ENCODE measurements around the gene PLEKHF1.
"Not testable (repeated sequence)": the region's sequence is repeated elsewhere in the genome, so short reads cannot be mapped to it uniquely, and the experiment has no call there.

PLEKHF1 gene

DNA sequence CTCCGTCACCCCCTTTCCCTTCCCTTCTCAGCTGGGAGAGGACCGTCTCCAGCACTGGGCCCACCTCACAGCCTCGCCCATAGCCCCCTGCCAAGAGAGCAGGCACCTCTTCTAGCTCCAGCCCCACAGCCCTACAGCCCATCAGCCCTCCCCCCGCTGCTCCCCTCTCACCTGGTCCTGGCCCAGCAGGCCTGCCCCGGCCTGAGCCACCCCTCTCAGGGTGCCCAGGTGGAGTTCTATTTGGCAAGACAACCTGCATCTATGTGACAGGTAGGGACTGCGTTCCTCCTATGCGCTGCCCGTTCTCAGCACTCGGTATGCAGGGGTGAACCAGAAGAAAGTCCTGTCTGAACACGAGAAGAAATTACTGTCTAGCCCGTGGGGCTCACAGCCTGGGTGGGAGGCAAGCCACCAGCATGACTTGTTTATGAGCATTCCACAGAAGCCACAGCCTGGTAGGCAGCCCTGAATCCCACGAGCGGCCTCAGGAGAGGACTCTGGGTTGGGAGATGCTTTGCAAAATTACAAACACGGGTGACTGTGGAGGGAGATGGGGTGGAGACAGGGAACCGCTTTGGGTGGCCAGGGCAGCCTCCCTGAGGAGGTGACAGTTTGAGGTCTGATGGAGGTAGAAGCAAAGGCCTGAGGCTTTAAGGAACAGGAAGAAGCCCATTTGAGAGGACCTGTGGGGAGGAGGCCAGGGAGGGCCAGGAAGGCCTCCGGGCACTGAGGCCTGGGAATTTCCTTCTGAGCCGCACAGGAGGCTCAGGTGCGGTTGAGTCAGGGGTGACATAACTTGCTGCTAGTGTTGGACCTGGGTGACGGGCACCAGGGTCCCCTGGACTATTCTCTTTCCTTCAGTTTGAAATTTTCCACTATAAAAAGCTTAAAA is 1.2 kb upstream of the PLEKHF1 start:
- DNase-seq (ENCODE audit: insufficient read length, low spot score) = no peak
- FAIRE-seq = peak; percentile 8

DNA sequence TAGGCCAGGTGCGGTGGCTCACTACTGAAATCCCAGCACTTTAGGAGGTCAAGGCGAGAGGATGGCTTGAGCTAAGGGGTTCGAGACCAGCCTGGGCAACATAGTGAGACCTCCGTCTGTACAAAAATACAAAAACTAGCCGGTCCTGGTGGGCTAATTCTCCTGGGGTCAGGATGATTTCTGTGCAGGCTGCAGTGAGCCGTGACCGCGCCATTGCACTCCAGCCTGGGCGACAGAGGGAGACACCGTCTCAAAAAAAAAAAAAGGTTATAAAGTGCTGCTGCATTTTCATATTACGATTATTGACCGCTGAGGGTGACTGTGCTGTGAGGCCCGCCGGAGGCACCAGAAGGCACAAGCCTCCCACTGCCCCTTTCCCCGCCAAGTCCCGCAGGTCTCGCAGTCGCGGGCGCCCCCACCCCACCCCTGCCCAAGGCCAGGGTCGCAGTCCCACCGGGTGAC is 477 bp upstream of the PLEKHF1 start:
- DNase-seq (ENCODE audit: insufficient read length, low spot score) (no peak), FAIRE-seq (no peak)

DNA sequence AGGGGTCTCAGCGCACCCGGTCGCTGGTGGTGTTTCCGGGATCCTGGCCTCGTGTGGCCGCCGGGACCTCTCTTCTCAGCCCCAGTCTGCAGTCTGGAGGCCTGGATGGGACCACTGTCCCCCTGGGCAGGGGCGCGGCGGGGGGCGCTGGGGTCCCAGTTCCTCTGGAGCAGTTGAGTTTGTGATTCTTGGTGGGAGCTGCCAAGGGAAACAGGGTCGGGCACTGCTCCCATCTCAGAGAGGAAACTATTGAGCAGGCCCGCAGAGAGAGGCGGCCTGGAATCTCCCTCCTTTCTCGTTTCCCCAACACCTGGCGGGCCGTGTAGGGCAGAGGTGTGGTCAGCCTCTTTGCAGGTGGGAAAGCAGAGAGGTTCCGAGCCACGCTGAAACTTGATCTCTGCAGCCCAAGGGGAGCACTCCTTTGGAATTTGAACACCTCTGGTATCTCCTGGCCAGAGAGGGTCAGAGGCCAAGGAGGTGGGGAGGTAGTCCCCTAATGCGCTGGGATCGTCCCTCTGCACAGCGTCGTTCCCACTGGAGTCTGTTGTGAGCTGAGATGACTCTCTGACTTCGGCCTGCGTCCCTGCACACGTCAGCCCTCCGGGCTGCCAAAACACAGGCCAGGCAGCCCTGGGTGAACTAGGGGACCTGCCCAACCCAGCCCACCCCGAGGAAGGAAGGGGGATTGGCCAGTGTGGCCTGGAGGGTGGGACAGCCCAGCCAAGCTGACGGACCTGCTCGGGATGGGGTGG is 741 bp downstream of the PLEKHF1 start:
- no peak for FAIRE-seq
- no peak for DNase-seq (ENCODE audit: insufficient read length, low spot score)

DNA sequence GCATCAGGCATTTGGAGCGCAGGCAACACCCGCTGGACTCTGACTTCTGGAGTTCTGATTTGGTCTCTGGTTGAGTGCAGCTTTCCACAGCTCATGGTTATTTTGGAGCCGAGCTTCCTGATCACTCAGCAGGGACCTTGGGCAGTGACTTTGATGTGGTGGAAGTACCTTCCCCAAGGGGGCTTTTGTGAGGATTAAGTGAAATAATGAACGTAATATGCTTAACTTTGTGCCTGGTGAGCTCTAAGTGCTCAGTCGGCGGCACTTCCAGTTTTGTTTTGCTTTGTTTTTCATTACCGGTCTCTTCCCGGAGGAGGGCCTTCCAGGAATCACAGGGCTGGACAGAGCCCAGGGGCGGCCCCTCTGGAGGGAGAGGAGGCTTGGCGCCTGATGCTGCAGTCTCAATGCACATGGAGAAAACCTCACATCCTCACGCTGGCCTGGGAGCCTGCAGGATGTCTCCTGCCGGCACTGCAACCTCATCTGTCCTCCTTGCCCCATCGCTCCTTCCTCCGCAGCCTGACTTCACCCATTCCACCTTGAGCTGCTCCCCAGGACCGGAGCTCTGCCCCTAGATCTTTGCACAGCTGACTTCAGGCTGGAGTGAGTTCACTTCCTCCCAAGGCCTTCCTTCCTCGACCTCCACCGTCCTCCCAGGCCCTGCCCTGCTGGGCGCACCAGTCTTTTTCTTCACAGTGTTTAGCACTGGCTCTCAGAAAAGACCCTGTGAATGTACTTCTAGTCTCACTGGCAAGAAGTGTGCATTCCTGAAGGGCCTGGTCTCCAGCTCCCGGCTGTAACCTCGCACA is 1.5 kb downstream of the PLEKHF1 start:
- DNase-seq (ENCODE audit: insufficient read length, low spot score) (no peak), FAIRE-seq (peak; percentile 48)

DNA sequence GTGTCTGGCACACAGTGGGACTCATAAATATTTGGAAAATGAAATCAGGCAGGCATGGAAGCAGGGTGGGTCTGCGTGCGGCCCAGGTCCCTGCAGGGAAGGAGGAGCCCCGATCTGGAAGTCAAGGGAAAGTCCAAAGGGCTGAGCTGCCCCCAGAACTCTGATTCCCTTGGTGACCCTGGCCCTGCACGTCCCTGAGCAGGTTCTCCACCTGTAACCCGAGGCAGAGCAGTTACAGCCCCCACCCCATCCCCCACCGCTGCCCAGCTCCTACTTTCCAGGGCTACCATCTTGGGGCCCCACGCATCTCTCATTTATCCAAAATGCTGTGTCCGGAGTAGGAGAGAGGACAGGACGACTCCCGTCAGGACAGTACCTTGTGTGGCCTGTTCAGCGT is 2.1 kb downstream of the PLEKHF1 start:
- FAIRE-seq (no peak), DNase-seq (ENCODE audit: insufficient read length, low spot score) (no peak)

DNA sequence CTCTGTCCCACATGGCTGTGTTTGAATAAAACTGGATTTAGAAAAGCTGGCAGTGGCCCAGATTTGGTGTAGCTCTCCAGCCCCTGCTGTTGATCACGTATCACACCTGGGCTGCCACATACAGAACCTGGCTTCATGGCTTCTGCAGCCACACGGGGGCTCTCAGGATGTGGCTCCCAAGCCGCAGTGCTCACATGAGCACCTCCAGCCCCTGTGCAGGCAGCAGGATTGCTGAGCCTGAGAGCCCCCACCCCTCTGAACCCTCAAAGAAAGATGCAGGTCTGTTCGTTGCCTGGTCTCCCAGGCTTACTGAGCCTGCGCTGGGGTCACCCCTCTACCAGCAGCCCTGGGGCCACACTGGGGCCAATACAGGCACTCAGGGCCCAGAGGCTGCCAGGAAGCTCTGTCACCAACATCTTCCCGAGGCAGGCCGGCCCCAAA is 2.7 kb downstream of the PLEKHF1 start:
- no peak for DNase-seq (ENCODE audit: insufficient read length, low spot score)
- FAIRE-seq = no peak

DNA sequence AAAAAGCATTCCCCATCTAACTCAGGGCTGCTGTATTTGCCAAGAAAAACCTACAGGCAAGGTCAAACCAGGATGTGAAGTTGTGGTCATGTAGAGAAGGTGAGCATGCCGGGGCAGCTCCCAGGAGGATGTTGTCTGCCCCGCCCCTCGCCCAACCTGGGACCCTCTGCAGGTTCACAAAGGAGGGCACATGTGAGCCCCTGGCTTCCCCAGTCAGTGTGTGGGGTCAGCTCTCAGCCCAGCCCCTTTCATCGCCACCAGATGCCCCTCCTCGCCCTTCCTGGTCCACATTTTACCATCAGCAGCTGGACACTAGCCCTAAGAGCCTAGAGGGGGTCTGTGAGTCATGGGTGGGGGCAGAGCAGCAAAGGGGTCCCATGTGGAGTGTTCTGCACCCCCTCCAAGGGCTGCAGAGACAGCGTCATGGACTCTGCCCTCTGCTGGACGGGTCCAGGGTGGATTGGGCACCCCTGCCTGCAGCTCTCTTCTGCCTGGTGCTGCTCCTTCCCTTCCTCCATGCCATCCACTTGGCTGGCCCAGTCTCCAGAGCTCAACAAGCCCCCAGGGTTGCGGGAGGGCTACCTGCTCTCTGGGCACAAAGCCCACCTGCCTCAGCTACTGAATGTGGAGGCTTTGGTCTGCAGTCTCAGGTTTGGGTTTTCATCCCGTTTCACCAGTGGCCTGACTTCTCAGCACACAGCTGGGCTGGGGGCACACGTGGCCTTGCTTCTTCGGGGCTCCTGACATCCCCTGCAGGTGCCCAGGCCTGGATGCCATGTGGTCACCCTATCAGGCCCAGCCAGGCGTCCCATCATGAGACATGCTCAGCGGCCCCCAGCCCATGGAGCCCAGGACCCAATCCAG is 3.7 kb downstream of the PLEKHF1 start:
- FAIRE-seq (no peak), DNase-seq (ENCODE audit: insufficient read length, low spot score) (no peak)

DNA sequence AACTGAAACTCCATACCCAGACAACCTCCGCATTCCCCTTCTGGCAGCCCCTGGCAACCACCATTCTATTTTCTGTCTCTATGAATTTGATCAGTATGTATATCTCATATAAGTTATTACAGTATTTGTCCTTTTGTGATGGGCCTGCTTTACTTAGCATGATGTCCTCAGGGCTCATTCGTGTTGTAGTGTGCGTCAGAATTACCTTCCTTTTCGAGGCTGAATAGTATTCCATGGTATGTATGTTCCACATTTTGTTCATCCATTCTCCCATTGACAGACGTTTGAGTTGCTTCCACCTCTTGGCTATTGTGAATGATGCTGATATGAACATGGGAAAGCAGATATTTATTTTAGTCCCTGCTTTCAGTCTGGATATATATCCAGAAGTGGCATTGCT is 5.0 kb downstream of the PLEKHF1 start:
- DNase-seq (ENCODE audit: insufficient read length, low spot score) = no peak
- FAIRE-seq = no peak

DNA sequence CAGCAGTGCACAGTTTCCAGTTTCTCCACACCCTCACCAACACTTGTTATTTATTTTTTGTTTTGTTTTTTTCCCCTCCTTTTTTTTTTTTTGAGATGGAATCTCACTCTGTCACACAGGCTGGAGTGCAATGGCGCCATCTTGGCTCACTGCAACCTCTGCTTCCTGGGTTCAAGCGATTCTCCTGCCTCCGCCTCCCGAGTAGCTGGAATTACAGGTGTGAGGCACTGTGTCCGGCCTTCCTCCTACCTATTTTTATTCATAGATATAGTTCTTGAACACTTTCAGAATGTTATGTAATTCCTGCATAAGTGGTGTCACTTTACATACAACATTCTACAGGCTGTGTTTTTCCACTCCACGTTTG is 5.7 kb downstream of the PLEKHF1 start:
- not testable (repeated sequence) for DNase-seq (ENCODE audit: insufficient read length, low spot score); FAIRE-seq

DNA sequence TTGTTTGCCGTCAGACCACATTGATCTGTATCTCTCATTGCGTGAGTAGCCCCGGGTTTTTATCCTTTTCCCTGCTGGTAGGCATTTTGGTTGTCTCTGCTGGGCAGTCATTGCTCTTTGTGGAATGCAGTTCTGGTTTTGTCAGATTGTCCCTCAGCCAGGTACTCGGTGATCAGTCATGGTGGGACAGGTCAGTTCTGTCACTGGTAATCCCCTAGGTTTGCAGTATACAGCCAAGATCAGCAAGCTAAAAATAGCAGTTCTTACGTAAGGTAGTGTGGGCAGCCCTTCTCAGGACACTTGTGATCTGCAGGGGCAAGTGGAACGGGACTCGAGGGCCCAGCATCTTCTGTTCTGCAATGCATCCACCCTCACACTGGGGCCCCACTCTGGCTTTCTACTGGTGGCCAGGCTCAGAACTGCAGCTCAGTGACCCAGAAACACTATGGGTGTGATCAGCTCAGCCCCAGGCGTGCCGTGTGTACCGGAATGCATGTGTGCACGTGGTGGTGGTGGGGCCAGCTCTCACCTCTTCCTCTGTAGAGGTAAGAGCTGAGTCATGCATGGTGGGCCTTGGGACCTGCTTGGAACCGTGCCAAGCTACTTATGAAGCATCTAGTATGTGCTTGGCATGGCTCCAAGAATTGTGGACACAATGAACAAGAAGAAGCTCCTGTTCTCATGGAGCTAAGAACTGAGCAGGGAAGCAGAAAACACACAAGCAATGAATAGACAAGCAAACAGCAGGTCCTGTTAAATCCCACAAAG is 6.3 kb downstream of the PLEKHF1 start:
- FAIRE-seq (peak; percentile 98), DNase-seq (ENCODE audit: insufficient read length, low spot score) (peak; percentile 74)

DNA sequence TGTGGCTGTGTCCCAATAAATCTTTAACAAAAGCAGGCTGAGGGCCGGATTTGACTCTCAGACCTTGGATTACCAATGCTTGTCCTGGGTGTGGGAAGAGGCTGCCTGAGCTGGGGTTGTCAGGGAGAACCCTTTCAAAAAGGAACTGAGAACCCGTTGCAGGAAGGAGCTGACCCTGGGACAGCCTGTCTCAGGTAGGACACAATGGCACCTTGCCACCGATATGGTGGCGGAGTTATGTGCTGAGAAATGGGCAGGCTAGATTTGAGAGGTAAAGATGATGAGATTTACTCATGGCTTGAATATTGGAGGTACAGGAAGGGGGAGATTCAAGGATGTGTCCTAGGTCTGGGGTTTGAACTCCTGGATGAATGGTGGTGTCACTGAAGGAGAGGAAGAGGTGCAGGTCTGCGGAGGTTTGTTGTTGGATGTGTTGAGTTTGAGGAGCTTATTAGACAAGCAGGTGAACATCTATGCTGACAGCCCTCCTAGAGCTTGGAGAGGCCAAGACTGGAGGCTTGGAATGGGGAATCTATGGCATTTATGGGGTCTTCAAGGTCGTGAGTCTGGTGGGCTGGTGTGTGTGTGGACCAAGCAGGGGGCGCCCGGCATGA is 7.2 kb downstream of the PLEKHF1 start:
- DNase-seq (ENCODE audit: insufficient read length, low spot score) = no peak
- FAIRE-seq = no peak

DNA sequence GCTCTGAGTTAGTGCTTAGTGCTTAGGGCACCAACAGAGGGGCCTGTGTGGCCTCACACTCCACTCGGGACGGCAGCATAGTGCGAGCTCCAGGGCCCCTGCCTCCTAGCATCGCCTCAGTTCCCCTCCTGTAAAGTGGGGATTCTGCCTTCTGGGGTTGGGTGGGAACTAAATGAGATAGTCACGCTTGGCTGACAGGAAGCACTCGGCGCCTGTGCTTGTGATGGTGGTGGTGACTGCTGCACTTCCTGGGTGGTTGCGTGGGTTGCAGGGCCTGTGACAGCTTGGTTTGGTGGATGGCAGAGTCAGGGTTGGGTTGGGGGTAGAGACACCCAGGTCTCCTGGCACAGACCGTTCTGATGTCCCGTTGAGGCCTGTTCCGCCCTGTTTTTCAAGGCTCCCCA is 7.7 kb downstream of the PLEKHF1 start:
- DNase-seq (ENCODE audit: insufficient read length, low spot score) = peak; percentile 65

DNA sequence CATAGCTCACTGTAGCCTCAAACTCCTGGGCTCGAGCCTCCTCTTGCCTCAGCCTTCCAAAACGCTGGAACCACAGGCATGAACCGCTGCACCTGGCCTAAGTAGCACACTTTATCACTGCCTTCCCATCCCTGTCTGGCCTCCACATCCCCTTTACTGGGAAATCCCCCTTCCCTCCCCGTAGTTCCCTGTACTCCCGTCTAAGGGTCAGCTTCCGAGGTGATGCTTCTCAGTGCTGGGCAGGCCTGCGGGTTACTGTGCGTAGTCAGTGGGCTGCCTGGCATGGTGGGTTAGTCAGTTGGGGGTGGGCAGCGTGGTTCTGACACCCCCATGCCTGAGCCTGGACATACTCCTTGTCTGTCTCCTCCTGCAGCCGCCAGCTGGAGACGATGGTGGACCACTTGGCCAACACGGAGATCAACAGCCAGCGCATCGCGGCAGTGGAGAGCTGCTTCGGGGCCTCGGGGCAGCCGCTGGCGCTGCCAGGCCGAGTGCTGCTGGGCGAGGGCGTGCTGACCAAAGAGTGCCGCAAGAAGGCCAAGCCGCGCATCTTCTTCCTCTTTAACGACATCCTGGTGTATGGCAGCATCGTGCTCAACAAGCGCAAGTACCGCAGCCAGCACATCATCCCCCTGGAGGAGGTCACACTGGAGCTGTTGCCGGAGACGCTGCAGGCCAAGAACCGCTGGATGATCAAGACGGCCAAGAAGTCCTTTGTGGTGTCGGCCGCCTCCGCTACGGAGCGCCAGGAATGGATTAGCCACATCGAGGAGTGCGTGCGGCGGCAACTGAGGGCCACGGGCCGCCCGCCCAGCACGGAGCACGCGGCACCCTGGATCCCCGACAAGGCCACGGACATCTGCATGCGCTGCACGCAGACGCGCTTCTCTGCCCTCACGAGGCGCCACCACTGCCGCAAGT is 8.4 kb downstream of the PLEKHF1 start:
- DNase-seq (ENCODE audit: insufficient read length, low spot score) (no peak), FAIRE-seq (no peak)

More for the DNA sequence above, 7.7 kb downstream of the PLEKHF1 start:
- peak; percentile 88 for FAIRE-seq

DNA sequence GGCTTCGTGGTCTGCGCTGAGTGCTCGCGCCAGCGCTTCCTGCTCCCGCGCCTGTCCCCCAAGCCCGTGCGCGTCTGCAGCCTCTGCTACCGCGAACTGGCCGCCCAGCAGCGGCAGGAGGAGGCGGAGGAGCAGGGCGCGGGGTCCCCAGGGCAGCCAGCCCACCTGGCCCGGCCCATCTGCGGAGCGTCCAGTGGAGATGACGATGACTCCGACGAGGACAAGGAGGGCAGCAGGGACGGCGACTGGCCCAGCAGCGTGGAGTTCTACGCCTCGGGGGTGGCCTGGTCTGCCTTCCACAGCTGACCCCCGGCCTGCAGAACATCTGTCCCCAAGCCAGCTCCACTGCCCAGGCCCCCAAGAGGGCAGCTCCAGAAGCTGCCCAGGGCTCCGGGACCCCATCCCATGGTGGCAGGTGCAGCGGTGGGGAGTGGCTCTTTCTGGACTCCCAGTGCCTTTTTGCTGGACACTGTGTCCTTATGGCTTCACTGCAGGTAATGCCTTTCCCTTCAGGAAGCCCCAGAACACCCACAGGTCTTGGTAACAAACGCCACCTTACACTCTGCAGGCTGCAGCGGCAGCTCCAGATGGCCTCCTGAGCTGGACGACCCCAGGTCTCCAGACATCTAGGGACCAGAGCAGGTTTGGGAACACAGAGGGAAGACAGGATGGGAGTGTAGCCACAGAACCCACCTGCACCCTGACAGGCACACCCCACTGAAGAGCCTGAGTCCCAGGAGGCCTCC is 9.3 kb downstream of the PLEKHF1 start:
- FAIRE-seq (no peak), DNase-seq (ENCODE audit: insufficient read length, low spot score) (no peak)

DNA sequence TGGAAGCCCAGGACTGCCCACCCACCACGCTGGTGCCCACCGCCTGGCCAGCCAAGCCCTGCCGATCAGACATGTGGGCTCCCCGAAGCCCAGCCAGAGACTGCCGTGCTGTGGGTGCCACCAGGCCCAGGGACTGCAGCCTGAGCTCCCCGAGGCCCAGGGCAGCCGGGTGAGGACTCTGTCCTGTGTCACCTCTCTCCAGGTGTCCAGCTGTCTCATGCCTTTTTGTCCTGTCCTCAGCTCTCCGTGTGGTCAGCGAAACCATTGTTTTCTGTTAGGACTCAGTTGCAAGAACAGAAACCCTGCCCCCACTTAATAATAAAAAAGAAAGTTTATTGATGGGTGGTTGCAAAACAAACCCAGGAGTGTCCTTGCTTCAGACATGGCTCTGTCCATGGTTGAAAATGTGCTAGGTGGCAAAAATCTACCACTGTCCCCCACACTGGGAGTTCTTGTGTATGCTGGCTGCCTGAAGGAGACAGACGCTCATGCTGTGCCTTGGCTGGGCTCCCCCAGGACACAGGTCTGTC is 9.9 kb downstream of the PLEKHF1 start:
- FAIRE-seq = no peak

DNA sequence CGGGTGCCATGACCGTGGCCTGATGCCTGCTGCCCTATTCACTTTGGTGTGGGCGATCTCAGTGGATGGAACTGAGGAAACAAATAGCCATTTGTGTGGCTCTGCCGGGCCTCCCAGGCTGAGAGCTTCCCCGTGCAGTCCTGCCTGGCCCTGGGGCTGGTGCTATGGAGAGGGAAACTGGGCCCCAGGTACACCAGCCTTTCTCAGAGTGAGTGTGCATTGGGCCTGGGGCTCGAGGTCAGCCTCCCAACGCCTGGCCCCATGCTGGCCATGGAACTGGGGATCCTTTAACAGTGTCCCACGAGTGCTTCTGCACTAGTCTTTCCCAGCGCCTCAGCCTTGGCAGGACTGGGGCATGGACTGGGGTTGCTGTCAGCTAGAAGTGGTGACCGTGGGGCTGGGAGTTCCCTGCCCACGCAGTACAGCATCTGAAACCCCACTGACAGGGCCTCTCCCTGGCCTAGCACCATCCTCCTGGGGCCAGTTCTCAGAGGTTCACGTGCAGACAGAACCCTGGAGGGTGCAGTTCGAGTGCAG is 10.5 kb downstream of the PLEKHF1 start:
- no peak for FAIRE-seq
- DNase-seq (ENCODE audit: insufficient read length, low spot score) = no peak

More for the DNA sequence above, 9.9 kb downstream of the PLEKHF1 start:
- DNase-seq (ENCODE audit: insufficient read length, low spot score) = no peak

DNA sequence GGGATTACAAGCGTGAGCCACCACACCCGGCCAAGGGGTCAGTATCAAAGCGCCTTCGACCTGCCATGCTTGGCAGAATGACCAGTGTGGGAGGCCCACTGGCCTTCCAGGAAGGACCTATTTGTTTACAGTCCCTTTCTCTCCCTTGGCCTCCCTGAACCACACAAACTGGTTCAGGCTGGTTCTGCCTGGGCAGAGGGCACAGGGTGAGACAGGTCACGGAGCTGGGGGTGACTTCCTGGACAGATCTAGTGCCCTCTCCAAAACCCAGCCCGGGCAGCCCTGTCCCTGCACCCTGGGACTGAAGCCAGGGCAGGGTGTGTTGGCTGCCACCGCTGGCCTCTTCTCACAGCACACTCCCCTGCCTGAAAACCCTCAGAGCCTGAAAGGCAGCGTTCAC is 11.3 kb downstream of the PLEKHF1 start:
- no peak for FAIRE-seq
- no peak for DNase-seq (ENCODE audit: insufficient read length, low spot score)

Measured in GM19239 (cell line).